HepG2 (cell line): ENCODE data around the gene CBX2. TPM values are rescaled to one million over a fixed set of nuclear protein-coding genes. Genes with fewer than 3 reads are reported as not detected.

ENCODE experiments used
- ADNP ChIP-seq: sonication (generic); formaldehyde crosslinking; IDR thresholded peaks from 2 replicates; pipeline ENCODE4 v1.4.0; 2020; ENCODE audit warnings: missing genetic modification reagents
- CC2D1A ChIP-seq: sonication (generic); formaldehyde crosslinking; IDR thresholded peaks from 2 replicates; pipeline ENCODE4 v1.8.1; 2023; ENCODE audit warnings: mild to moderate bottlenecking, missing genetic modification reagents
- EP300 ChIP-seq, 3 experiments: sonication (generic) in 1 of 3; formaldehyde crosslinking in 1 of 3; IDR thresholded peaks; 2 replicates each; pipeline versions ENCODE4 v1.5.1 to v1.6.1; 2011 to 2020; ENCODE audit warnings: low read depth in 2 of 3, low read length in 2 of 3, borderline replicate concordance in 1 of 3, improper control_type of control experiment in 1 of 3, mild to moderate bottlenecking in 1 of 3, missing genetic modification reagents in 1 of 3, moderate library complexity in 1 of 3
- GFI1 ChIP-seq: sonication (generic); formaldehyde crosslinking; IDR thresholded peaks from 2 replicates; pipeline ENCODE4 v1.5.0; 2020; ENCODE audit warnings: missing genetic modification reagents, mild to moderate bottlenecking, borderline replicate concordance
- GZF1 ChIP-seq: sonication (generic); formaldehyde crosslinking; IDR thresholded peaks from 2 replicates; pipeline ENCODE4 v1.5.1; 2020; ENCODE audit warnings: mild to moderate bottlenecking, missing genetic modification reagents
- HNRNPH1 ChIP-seq: fragments of 200-400 bp; formaldehyde crosslinking; optimal IDR thresholded peaks from 2 replicates; pipeline ENCODE3; 2017; ENCODE audit warnings: mild to moderate bottlenecking, low read depth, low read length
- KAT2B ChIP-seq: fragments of 150-350 bp; IDR thresholded peaks from 2 replicates; pipeline ENCODE4 v1.6.1; 2014; ENCODE audit warnings: low read depth, low read length, borderline replicate concordance
- KDM5B ChIP-seq: sonication (generic); formaldehyde crosslinking; IDR thresholded peaks from 2 replicates; pipeline ENCODE4 v1.4.0; 2020; ENCODE audit warnings: missing genetic modification reagents, mild to moderate bottlenecking, borderline replicate concordance
- MTA3 ChIP-seq: sonication (generic); formaldehyde crosslinking; IDR thresholded peaks from 2 replicates; pipeline ENCODE4 v1.4.0; 2020; ENCODE audit warnings: missing genetic modification reagents
- NAIF1 ChIP-seq: sonication (generic); formaldehyde crosslinking; IDR thresholded peaks from 2 replicates; pipeline ENCODE4 v1.5.0; 2020; ENCODE audit warnings: mild to moderate bottlenecking, missing genetic modification reagents, borderline replicate concordance
- RORA ChIP-seq: sonication (generic); formaldehyde crosslinking; IDR thresholded peaks from 2 replicates; pipeline ENCODE4 v1.5.0; 2020; ENCODE audit warnings: mild to moderate bottlenecking, missing genetic modification reagents, moderate library complexity
- SALL1 ChIP-seq: sonication (generic); formaldehyde crosslinking; IDR thresholded peaks from 2 replicates; pipeline ENCODE4 v1.8.0; 2022; ENCODE audit warnings: mild to moderate bottlenecking, missing genetic modification reagents
- SP1 ChIP-seq, 2 experiments: fragments of 450-650 bp in 1 of 2; sonication (generic) in 1 of 2; formaldehyde crosslinking in 1 of 2; IDR thresholded peaks; 2 replicates each; pipeline versions ENCODE4 v1.4.0 to v1.6.1; 2016 to 2020; ENCODE audit warnings: missing genetic modification reagents in 1 of 2
- TBL1XR1 ChIP-seq: fragments of 150-350 bp; IDR thresholded peaks from 2 replicates; pipeline ENCODE4 v1.6.1; 2014; ENCODE audit warnings: borderline replicate concordance, low read length; ENCODE audit not compliant: partially characterized antibody
- THAP8 ChIP-seq: sonication (generic); formaldehyde crosslinking; IDR thresholded peaks from 2 replicates; pipeline ENCODE4 v1.5.1; 2020; ENCODE audit warnings: missing genetic modification reagents, mild to moderate bottlenecking, borderline replicate concordance
- THYN1 ChIP-seq: sonication (generic); formaldehyde crosslinking; IDR thresholded peaks from 2 replicates; pipeline ENCODE4 v1.8.1; 2023; ENCODE audit warnings: low read depth, mild to moderate bottlenecking, moderate library complexity, missing genetic modification reagents, borderline replicate concordance
- ZNF205 ChIP-seq: IDR thresholded peaks from 2 replicates; pipeline ENCODE4 v1.6.1; 2018; ENCODE audit warnings: missing biosample characterization, missing genetic modification reagents
- ZNF275 ChIP-seq: sonication (generic); formaldehyde crosslinking; IDR thresholded peaks from 2 replicates; pipeline ENCODE4 v1.8.0; 2022; ENCODE audit warnings: missing genetic modification reagents, mild to moderate bottlenecking, inconsistent platforms, borderline replicate concordance
- ZNF281 ChIP-seq: sonication (generic); formaldehyde crosslinking; IDR thresholded peaks from 2 replicates; pipeline ENCODE4 v1.4.0; 2020; ENCODE audit warnings: missing genetic modification reagents, borderline replicate concordance
- ZNF740 ChIP-seq: sonication (generic); formaldehyde crosslinking; IDR thresholded peaks from 2 replicates; pipeline ENCODE4 v1.4.0; 2020; ENCODE audit warnings: missing genetic modification reagents
- ZNF878 ChIP-seq: sonication (generic); formaldehyde crosslinking; IDR thresholded peaks from 2 replicates; pipeline ENCODE4 v1.8.1; 2023; ENCODE audit warnings: mild to moderate bottlenecking, missing genetic modification reagents, moderate library complexity
- polyA plus RNA-seq, 8 experiments: library from polyadenylated mRNA; depleted of rRNA in 3 of 8; stranded (reverse) in 7 of 8; unstranded in 1 of 8; fragments of >200 nt; fragmentation: Illumina TruSeq in 4 of 8; extraction: Trizol in 4 of 8; gene quantifications; 2 replicates each; pipeline versions ENCODE4 v1.2.1 to v1.2.3, GENCODE V29; 2011 to 2016; ENCODE audit warnings: low read depth in 4 of 8, missing spikeins in 1 of 8, mixed read lengths in 1 of 8; ENCODE audit not compliant: insufficient read depth in 1 of 8
- total RNA-seq, 5 experiments: library from RNA; depleted of rRNA; stranded (reverse); fragments of >200 nt; fragmentation: Illumina TruSeq; extraction: Trizol; gene quantifications; 2 replicates each; pipeline ENCODE4 v1.2.3, GENCODE V29; 2016; ENCODE audit warnings: low read depth in 1 of 5
- TF ChIP-seq, protein P1 (sequence below): sonication (generic); formaldehyde crosslinking; conservative IDR thresholded peaks from 2 replicates; pipeline ENCODE4 v1.8.1; 2023; ENCODE audit warnings: missing genetic modification reagents

The CBX2 gene
- total and polyA plus RNA-seq, 2 of the 13 experiments (the other 11 are each of a cell fraction or from before 2014, with no cell fraction given): 14.5 to 31.1 TPM

GRCh38 chr17:79797492-79798298, 19.7 kb downstream of the CBX2 start (continued):
- TF ChIP-seq SALL1 (CRISPR knock-in tag) (no peak), TBL1XR1 (no peak), THAP8 (CRISPR knock-in tag) (no peak), HNRNPH1 (no peak), ADNP (CRISPR knock-in tag) (no peak), ZNF275 (CRISPR knock-in tag) (0 out of 2 replicates have a peak, but pooled peaks have one; percentile 31), KAT2B (no peak), EP300 (IDR thresholded peaks at IDR 0.05; ENCODE audit: low read depth in 2 of 2, low read length in 2 of 2) (no peak), EP300 (CRISPR knock-in tag; IDR thresholded peaks at IDR 0.05; ENCODE audit: borderline replicate concordance) (no peak), CC2D1A (no peak), SP1 (IDR thresholded peaks at IDR 0.05) (no peak), SP1 (CRISPR knock-in tag; IDR thresholded peaks at IDR 0.05) (no peak), MTA3 (CRISPR knock-in tag) (no peak), RORA (CRISPR knock-in tag) (no peak), ZNF205 (CRISPR knock-in tag) (no peak), GZF1 (CRISPR knock-in tag) (0 out of 2 replicates have a peak, but pooled peaks have one; percentile 13), ZNF740 (CRISPR knock-in tag) (0 out of 2 replicates have a peak, but pooled peaks have one; percentile 9), NAIF1 (no peak), ZNF878 (CRISPR knock-in tag) (no peak), GFI1 (CRISPR knock-in tag) (no peak), KDM5B (no peak), THYN1 (CRISPR knock-in tag) (no peak), ZNF281 (CRISPR knock-in tag) (no peak)
- TF ChIP-seq, protein P1, sequence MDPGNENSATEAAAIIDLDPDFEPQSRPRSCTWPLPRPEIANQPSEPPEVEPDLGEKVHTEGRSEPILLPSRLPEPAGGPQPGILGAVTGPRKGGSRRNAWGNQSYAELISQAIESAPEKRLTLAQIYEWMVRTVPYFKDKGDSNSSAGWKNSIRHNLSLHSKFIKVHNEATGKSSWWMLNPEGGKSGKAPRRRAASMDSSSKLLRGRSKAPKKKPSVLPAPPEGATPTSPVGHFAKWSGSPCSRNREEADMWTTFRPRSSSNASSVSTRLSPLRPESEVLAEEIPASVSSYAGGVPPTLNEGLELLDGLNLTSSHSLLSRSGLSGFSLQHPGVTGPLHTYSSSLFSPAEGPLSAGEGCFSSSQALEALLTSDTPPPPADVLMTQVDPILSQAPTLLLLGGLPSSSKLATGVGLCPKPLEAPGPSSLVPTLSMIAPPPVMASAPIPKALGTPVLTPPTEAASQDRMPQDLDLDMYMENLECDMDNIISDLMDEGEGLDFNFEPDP (CRISPR knock-in tag): no peak
